GM12873 (cell line): ENCODE measurements around the gene PHYHD1.

Experiments used
- CTCF ChIP-seq: IDR thresholded peaks from 2 replicates; pipeline ENCODE4 v1.5.1; 2012; ENCODE audit warnings: low read depth, mild to moderate bottlenecking, moderate library complexity, low read length, control low read depth; ENCODE audit not compliant: insufficient read depth; ENCODE audit errors: missing control alignments

Gene PHYHD1

GRCh38 chr9:128885798-128886197, 35.0 kb upstream of the PHYHD1 start:
- TF ChIP-seq CTCF = no peak

GRCh38 chr9:128886211-128886891, 34.4 kb upstream of the PHYHD1 start:
- no peak for TF ChIP-seq CTCF

- no peak for TF ChIP-seq CTCF
Measured at GRCh38 chr9:128887049-128887448, 33.7 kb upstream of the PHYHD1 start.

- no peak for TF ChIP-seq CTCF
Measured at GRCh38 chr9:128887914-128888350, 32.9 kb upstream of the PHYHD1 start.

- no peak for TF ChIP-seq CTCF
Measured at GRCh38 chr9:128891321-128892220, 29.2 kb upstream of the PHYHD1 start.

- TF ChIP-seq CTCF = no peak
Measured at GRCh38 chr9:128892221-128892921, 28.4 kb upstream of the PHYHD1 start.

GRCh38 chr9:128893354-128893753, 27.4 kb upstream of the PHYHD1 start:
- no peak for TF ChIP-seq CTCF
